Measurements from ENCODE around the gene CXCL10. TPM values are rescaled to one million over a fixed set of nuclear protein-coding genes. Genes with fewer than 3 reads are reported as not detected.
A peak's percentile ranks its signal among the peaks of the same experiment; 100 is the strongest.

Gene CXCL10
- total RNA-seq, result under 0.01 and 0.33 TPM in 2 replicates
- polyA plus RNA-seq, result 0.07 TPM in 1 of 2 replicates, not detected in the other
- polyA plus RNA-seq (2012), result not detected in 2 replicates
- polyA minus RNA-seq (ENCODE audit: low replicate concordance), result not detected in 2 replicates

GRCh38 chr4:76023389-76023788, at the start of gene CXCL10:
CXCL10 (minus strand) TSS chr4:76023497; CDS start chr4:76023431, 66 bp downstream.
- Histone ChIP-seq H3K9ac (ENCODE audit: insufficient read depth, low read length) (no peak within 1 kb of the TSS), H4K20me1 (ENCODE audit: control insufficient read depth, extremely low read depth, insufficient read depth, low read length) (no peaks in the 10 kb centered on the region), H3K4me2 (ENCODE audit: extremely low read depth, insufficient read depth, low read length) (no peak within 1 kb of the TSS), H2AFZ (ENCODE audit: low read length) (no peak within 1 kb of the TSS), H3K27me3 (ENCODE audit: control insufficient read depth, insufficient read depth, low read length) (no peaks in the 10 kb centered on the region), H3K4me1 (ENCODE audit: control insufficient read depth, extremely low read depth, insufficient read depth, low read length) (no peaks in the 10 kb centered on the region), H3K79me2 (ENCODE audit: control insufficient read depth, insufficient read depth, low read length) (no peaks in the 10 kb centered on the region), H3K9me3 (ENCODE audit: control insufficient read depth, insufficient read depth, low read depth, low read length) (no peaks in the 10 kb centered on the region), H3K27ac (ENCODE audit: insufficient read depth, low read length) (no peak within 1 kb of the TSS), H3K36me3 (ENCODE audit: control insufficient read depth, insufficient read depth, low read length) (no peaks in the 10 kb centered on the region), H3K4me3 (replicated peaks in 1 of 4; ENCODE audit: control extremely low read depth in 1 of 4, insufficient read depth in 1 of 4, low read depth in 3 of 4, low read length in 4 of 4) (no peak within 1 kb of the TSS)
- no peak for DNase-seq (ENCODE audit: low read depth in 2 of 2)
- no peak for TF ChIP-seq EZH2 (IDR thresholded peaks at IDR 0.05; ENCODE audit: low read length, missing control alignments)
- TF ChIP-seq, protein P1, sequence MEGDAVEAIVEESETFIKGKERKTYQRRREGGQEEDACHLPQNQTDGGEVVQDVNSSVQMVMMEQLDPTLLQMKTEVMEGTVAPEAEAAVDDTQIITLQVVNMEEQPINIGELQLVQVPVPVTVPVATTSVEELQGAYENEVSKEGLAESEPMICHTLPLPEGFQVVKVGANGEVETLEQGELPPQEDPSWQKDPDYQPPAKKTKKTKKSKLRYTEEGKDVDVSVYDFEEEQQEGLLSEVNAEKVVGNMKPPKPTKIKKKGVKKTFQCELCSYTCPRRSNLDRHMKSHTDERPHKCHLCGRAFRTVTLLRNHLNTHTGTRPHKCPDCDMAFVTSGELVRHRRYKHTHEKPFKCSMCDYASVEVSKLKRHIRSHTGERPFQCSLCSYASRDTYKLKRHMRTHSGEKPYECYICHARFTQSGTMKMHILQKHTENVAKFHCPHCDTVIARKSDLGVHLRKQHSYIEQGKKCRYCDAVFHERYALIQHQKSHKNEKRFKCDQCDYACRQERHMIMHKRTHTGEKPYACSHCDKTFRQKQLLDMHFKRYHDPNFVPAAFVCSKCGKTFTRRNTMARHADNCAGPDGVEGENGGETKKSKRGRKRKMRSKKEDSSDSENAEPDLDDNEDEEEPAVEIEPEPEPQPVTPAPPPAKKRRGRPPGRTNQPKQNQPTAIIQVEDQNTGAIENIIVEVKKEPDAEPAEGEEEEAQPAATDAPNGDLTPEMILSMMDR (conservative IDR thresholded peaks at IDR 0.05 in 1 of 2, IDR thresholded peaks at IDR 0.05 in 1 of 2; ENCODE audit: low read depth in 1 of 2, low read length in 2 of 2), result no peak

DNA sequence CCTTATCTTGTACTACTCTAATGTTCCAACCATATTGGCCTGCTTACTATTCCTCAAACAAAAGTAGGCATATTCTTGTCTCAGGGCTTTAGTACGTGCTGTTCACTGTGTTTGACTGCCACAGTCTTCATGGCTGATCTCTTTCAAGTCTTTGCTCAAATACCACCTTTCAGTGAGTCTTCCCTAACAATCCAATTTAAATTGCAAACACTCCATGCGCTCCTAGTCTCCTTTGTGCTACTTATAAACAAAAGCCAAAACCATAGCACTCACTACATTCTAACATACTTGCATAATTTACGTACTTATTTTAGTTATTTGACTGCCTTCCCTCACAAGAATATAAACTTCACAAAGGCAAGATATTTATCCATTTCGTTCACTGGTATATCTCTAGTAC, 49.5 kb upstream of the CXCL10 start:
- Histone ChIP-seq H3K9me3 (ENCODE audit: control insufficient read depth, insufficient read depth, low read depth, low read length) (no peaks in the 10 kb centered on the region), H3K4me3 (replicated peaks in 1 of 4; ENCODE audit: control extremely low read depth in 1 of 4, insufficient read depth in 1 of 4, low read depth in 3 of 4, low read length in 4 of 4) (no peak overlapping the region), H3K9ac (ENCODE audit: insufficient read depth, low read length) (no peak overlapping the region), H3K4me2 (ENCODE audit: extremely low read depth, insufficient read depth, low read length) (no peak overlapping the region), H3K27me3 (ENCODE audit: control insufficient read depth, insufficient read depth, low read length) (no peaks in the 10 kb centered on the region), H3K4me1 (ENCODE audit: control insufficient read depth, extremely low read depth, insufficient read depth, low read length) (no peaks in the 10 kb centered on the region), H3K79me2 (ENCODE audit: control insufficient read depth, insufficient read depth, low read length) (no peaks in the 10 kb centered on the region), H3K36me3 (ENCODE audit: control insufficient read depth, insufficient read depth, low read length) (no peaks in the 10 kb centered on the region), H4K20me1 (ENCODE audit: control insufficient read depth, extremely low read depth, insufficient read depth, low read length) (no peaks in the 10 kb centered on the region), H3K27ac (ENCODE audit: insufficient read depth, low read length) (no peak overlapping the region), H2AFZ (ENCODE audit: low read length) (no peak overlapping the region)
- no peak for DNase-seq (ENCODE audit: low read depth in 2 of 2)
- TF ChIP-seq EZH2 (IDR thresholded peaks at IDR 0.05; ENCODE audit: low read length, missing control alignments), result no peak
- TF ChIP-seq, protein P1 (conservative IDR thresholded peaks at IDR 0.05 in 1 of 2, IDR thresholded peaks at IDR 0.05 in 1 of 2; ENCODE audit: low read depth in 1 of 2, low read length in 2 of 2), result no peak

GRCh38 chr4:76067652-76068286, 44.5 kb upstream of the CXCL10 start:
- H3K79me2 ChIP-seq (ENCODE audit: control insufficient read depth, insufficient read depth, low read length), result no peaks in the 10 kb centered on the region
- no peak overlapping the region for H2AFZ ChIP-seq (ENCODE audit: low read length)
- no peak for TF ChIP-seq EZH2 (IDR thresholded peaks at IDR 0.05; ENCODE audit: low read length, missing control alignments)
- TF ChIP-seq, protein P1 (conservative IDR thresholded peaks at IDR 0.05 in 1 of 2, IDR thresholded peaks at IDR 0.05 in 1 of 2; ENCODE audit: low read depth in 1 of 2, low read length in 2 of 2), result peak; percentile 90 to 92
- H3K27ac ChIP-seq (ENCODE audit: insufficient read depth, low read length), result no peak overlapping the region
- no peaks in the 10 kb centered on the region for H4K20me1 ChIP-seq (ENCODE audit: control insufficient read depth, extremely low read depth, insufficient read depth, low read length)
- no peaks in the 10 kb centered on the region for H3K36me3 ChIP-seq (ENCODE audit: control insufficient read depth, insufficient read depth, low read length)
- H3K4me3 ChIP-seq (replicated peaks in 1 of 4; ENCODE audit: control extremely low read depth in 1 of 4, insufficient read depth in 1 of 4, low read depth in 3 of 4, low read length in 4 of 4), result no peak overlapping the region
- no peaks in the 10 kb centered on the region for H3K27me3 ChIP-seq (ENCODE audit: control insufficient read depth, insufficient read depth, low read length)
- H3K9me3 ChIP-seq (ENCODE audit: control insufficient read depth, insufficient read depth, low read depth, low read length), result no peaks in the 10 kb centered on the region
- no peaks in the 10 kb centered on the region for H3K4me1 ChIP-seq (ENCODE audit: control insufficient read depth, extremely low read depth, insufficient read depth, low read length)
- H3K9ac ChIP-seq (ENCODE audit: insufficient read depth, low read length), result no peak overlapping the region
- no peak overlapping the region for H3K4me2 ChIP-seq (ENCODE audit: extremely low read depth, insufficient read depth, low read length)
- DNase-seq (ENCODE audit: low read depth in 2 of 2), result peak; percentile 57 to 82

Data from fibroblast of lung (primary cell).